Myocyte (in vitro differentiated cells): ENCODE data around the gene CYSLTR2. TPM values are rescaled to one million over a fixed set of nuclear protein-coding genes. Genes with fewer than 3 reads are reported as not detected.

ENCODE experiments used
- DNase-seq: peaks from one replicate; pipeline ENCODE4 v3.0.0-alpha.2; 2012; ENCODE audit warnings: low read depth
- polyA plus RNA-seq: library from polyadenylated mRNA; unstranded; fragments of >200 nt; gene quantifications from one replicate; pipeline ENCODE4 v1.2.1, GENCODE V29; 2012; ENCODE audit warnings: missing spikeins
- total RNA-seq: library from RNA; depleted of rRNA; stranded (reverse); fragments of >200 nt; gene quantifications from 2 replicates; pipeline ENCODE4 v1.2.3, GENCODE V29; 2014

CYSLTR2 gene, protein sequence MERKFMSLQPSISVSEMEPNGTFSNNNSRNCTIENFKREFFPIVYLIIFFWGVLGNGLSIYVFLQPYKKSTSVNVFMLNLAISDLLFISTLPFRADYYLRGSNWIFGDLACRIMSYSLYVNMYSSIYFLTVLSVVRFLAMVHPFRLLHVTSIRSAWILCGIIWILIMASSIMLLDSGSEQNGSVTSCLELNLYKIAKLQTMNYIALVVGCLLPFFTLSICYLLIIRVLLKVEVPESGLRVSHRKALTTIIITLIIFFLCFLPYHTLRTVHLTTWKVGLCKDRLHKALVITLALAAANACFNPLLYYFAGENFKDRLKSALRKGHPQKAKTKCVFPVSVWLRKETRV
- not detected in 2 replicates for total RNA-seq
- not detected for polyA plus RNA-seq

DNA sequence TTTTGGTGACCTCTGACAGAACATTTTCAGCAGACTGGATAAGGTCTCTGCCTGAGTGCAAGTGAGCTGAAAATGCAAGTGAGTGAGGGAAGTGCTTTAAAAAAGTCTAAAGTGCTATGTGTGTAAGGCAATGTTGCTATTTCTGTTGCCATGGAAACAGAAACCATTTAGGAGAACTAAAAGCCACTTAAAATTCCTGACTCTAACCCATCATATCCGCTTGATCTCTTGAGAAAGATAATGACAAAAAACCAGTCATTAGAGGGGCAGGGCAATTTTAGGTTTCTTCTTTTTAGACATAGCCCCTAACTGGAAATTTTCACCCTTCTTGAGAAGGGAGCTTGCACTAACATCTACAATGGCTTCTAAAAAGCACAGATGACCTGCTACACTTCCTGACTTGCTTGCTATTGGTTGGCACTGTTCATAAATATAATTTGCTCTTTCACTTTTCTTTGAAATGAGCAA is at the start of gene CYSLTR2:
Gene CYSLTR2 (plus strand): TSS at position 458 of the 468 bp plus-strand sequence. CDS start 52,889 bp downstream, outside the sequence.
- DNase-seq, result peak; percentile 39

DNA sequence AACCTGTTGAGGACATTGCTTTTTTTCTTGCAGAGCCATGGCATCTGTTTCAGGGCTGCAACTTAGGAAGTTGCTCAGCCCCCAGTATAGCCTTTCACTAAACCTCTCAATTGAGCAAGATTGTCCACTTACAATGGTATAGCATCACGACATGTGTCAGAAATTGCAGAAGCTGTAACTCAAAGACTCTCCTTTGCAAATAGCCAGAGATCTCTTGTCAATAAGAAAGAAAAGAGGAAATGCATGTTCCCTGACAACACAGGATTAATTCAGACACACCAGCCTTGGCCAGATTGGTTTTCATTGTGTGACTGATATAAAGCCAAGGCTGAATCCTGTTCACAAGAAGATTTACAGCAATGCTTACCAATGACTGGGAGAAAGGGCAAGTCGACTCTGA is 38.7 kb upstream of the CYSLTR2 start:
- no peak for DNase-seq

DNA sequence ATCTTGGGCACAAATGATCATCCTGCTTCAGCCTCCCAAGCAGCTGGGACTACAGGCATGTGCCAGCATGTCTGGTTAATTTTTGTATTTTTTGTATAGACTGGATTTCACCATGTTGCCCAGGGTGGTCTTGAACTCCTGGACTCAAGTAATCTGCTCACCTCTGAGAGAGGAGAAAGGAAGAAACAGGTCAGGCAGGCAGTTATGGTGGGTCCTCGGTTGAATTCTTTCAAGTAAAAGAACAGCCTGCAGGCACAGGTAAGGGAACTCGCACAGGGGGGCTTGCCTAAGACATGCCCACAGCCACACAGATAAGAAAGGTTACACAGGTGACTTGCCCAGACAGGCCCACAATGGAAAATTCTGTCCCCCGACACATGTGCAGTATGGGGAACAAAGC is 34.8 kb upstream of the CYSLTR2 start:
- DNase-seq, result no peak

DNA sequence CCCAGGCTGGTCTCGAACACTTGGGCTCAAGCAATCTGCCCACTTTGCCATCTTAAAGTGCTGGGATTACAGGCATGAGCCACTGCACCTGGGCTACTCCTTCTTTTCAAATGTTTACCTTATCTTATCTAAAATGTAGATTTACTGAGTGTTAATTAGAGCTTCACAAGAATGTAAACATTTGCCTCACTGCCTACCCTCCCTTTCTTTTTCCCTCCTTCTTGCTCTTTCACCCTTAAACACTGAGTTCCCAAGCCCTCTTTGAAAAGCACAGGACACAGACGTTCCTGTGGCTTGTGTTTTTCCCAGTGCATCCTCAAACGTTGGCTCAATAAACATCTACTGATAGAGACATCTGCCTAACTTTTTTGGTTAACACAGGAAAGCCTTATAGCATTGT is 32.7 kb upstream of the CYSLTR2 start:
- no peak for DNase-seq

DNA sequence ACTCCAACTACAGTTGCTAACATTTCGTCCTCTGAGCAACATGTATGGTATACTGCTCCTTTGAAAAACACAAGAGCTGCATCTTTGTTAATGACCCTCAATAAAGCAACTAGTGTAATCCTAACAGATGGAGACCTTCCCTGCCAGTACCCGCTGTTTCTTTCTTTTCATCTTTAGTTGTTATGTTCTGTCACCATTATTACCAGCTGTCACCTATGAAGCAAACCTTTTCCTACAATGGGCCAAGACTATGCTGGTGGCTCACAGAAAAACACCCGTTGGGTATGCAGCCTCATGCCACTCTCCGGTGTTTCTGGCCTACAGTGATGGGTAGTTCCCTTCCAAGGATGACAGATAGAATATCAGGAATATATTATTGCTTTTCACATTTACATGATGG is 29.7 kb upstream of the CYSLTR2 start:
- no peak for DNase-seq

DNA sequence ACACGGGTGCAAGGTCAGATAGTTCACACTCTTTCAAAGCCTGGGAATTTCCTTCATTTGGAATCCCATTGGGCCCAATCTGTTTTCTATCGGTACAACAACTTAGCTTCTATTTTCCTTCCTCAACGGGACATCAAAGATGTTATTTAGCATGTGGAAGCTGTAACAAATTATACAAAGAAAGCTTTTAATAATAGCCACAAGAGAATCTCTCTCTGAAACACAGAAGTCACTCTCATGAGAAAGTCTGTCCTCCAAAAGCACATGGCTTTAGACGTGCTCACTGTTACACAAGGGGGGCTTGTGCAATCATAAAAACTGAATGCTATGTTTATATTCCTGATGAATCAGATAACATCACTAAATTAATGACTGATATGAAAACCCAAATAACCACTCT is 28.9 kb upstream of the CYSLTR2 start:
- DNase-seq, result no peak

DNA sequence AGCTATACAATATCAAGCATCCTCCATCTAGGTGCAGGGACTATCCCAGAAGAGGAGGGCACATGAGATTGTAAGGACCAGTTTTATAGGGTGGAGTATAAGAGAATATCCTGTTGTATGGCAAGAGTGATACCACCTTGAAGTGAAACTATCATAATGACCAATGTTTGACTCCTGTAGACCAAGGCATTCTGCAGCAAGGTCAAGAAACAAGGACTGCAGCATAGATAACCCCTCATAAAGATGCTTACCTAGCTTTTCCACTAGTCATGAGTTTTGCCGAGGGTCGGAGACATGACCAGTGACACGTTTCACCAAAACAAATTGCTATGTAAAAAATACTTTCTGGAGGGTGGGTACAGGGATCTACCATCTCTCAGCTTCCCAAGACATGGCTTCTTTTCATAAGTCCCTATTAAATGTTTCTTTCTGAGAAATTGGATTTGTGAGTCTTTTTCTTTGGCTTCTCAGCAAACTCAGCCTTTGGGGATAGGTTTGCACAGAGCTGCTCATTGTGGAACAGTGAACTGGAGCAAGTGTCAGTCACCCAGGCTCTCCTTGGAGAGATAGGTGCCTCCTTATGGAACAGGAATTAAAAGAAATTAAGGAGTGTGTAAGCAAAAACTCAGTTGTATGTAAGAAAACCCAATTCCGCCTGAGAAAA is 28.2 kb upstream of the CYSLTR2 start:
- DNase-seq, result no peak

DNA sequence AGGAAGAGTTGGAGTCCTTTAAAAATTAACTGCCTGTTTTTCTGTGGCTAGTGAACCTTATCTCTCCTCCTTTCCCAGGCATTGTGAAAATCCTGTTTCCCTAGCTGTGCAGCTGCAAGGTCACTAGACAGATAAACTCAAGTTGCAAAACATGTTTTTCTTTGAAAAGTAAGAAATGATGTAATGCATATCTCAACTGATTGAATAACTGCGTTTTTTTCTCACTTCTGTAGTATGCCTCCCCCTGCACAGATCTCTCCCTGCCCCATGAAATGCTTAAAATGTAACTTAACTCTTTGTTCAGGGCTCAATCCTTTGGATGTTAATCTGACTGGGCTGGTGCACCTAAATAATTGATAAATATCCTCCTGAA is 27.7 kb upstream of the CYSLTR2 start:
- no peak for DNase-seq

DNA sequence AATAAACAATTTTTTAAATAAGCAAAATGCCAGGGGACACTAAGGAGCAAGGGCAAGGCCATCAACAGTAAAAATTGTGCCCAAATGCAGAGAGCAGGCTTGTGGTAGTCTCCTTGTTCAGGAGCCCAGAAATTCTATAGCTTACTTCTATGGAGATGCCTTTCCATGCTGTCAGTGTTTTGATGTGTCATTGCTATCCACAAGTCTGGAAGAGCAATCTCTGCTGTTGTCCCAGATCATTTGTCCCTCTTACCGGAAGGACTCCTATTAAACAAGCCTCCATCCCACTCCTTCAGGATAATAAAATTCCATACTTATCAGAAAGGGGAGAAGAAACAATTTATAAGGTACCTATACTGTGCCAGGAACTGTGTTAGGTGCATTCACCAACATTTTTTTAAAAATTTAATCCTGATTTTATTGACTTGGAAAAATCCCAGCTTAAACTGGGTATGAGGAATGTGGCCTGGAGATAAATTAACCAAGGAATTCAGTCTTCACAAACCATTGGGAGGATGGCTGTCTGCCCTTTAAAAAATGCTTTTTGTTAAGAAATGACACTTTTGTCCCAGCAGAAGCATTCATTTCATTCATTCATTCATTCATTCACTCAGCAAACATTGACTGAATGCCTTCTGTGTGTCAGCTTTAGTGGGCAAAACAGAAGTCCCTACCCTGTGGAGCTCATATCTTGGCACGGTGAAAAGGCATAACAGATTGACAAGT is 26.8 kb upstream of the CYSLTR2 start:
- no peak for DNase-seq

DNA sequence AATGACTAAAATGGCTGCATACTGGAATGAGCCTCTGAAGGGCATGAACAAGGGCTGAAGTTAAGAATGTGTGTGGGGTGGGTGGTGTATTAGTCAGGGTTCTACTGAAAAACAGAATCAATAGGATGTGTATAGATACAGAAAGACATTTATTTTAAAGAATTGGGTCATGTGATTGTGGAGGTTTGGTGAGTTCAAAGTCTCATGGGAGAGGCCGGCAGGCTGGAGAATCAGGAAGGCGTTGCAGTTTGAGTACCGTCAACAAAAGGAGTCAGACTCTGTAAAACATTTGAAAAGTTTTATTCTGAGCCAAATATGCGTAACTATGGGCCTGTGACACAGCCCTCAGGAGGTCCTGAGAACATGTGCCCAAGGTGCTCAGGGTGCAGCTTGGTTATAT is 24.5 kb upstream of the CYSLTR2 start:
- no peak for DNase-seq

DNA sequence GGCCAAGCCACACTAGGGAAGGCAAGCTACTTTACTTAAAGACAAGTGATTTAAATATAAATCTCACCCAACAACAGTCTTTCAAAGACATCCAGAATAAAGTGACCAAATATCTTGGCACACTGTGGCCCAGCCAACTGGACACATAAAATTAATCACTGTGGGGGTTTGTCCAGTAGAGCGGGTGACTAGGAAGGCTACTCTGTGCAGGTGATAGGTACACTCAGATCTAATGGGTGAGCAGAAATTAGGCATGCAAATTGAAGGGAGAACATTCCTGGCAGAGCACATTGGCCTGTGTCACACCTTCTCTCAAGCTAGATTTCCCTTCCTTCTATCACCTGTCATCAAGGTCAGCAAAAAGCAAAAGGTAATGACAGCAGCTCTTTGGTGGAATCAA is 23.4 kb upstream of the CYSLTR2 start:
- DNase-seq, result no peak

DNA sequence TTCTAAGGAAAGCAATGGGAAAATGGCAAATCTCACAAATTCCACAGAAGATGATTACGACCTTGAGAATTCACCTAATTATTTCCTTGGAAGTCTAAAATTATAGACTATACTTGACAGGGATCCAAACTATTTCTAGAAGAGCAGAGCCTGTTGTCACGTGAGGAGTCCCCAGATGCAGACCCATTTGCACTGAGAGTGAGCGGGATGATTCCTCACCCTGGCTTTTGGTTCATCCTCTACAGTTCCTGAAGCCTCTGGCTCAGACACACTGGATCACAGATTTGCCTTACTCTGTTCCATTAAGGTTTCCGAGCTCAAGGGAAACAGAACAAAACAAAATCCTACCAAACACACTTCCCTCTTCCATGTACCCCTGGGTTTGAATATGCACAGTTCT is 23.0 kb upstream of the CYSLTR2 start:
- no peak for DNase-seq

DNA sequence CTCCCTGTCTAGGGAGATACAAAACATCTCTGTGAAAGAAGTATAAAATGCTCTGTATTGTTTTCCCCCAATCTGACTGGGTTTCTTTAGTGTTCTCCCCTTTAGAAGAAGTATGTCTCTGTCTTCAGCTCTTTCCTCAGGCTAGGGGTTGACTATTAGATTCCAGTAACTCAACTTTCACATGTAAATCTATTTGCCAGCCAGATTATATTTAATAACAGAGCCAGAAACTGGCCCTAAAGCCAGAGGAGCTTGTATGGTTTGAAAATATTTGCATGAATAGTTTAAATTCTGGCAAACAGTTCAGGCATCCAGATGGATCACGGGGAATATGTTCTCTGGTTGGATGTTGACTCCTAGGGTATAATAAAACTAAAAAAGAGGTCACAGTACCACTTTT is 22.3 kb upstream of the CYSLTR2 start:
- no peak for DNase-seq

DNA sequence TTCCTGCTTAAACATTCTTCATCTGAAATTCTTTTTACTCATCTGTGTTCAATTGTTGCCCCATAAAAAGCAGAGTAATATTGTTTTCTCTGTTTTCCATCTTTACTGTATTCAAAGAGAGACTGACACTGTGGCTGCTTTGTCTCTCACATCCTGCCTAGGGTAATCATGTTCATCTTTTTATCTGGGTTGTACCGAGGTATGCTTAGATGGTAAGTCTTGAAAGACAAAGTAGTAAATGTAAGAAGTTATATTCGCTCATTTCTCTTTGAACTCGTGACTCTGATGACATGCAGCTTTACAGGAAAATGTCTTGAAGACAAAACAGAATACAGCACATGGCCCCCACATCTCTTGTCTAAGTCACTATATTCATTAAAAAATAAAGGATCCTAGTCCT is 20.0 kb upstream of the CYSLTR2 start:
- no peak for DNase-seq

DNA sequence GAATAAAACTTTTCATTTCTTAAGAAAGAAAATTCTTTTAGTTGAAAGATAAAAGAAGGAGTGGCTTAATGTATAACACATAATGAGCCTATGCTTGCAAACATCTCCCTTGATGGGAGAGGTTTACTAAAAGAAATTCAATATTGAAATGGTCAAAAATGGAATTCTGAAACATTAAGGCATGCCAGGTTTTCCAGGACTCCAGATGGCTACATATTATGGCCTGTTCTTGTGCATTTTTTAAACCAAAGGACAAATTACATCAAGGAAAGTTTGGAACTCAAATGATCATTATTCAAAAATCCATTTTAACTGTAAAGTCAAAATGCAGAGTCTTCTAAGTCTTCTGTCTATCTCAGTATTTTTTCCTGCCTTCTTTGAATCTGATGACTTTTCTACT is 19.1 kb upstream of the CYSLTR2 start:
- DNase-seq, result no peak

DNA sequence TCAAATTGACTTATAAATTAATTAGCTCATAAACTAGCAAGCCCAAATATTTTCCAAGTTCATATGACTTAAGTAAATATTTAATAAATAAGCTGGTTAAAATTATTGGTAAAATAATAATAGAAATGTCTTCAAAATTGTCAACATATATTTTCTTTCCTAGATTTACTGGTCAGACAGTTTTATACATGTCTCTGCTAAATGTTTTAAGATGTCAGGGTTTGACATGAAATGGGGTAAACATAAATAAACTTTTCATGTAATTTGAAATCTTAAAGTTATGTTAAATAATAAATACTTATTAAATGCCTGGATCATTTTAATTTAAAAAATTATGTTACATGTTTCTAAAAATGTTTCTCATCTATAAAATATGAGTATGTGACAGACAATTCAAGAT is 18.3 kb upstream of the CYSLTR2 start:
- no peak for DNase-seq

DNA sequence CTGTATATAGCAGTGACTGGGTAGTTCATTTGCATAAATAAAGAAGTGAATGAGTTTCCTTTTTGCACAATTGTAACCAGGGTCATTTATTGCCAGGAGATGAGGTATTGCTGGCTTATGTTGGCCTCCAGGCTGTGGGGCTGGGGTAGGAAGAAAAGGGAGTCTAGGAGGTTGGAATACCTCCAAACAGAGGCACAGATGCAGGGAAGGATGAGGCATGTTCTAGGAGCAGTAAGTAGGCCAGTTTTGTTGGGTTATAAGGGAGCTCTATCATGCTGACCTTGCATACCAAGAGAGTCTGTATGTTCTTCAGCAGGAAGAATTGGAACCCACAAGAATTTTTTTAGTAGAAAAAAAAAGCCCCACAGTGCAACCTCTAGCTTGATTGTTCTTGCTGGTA is 17.2 kb upstream of the CYSLTR2 start:
- DNase-seq, result no peak

DNA sequence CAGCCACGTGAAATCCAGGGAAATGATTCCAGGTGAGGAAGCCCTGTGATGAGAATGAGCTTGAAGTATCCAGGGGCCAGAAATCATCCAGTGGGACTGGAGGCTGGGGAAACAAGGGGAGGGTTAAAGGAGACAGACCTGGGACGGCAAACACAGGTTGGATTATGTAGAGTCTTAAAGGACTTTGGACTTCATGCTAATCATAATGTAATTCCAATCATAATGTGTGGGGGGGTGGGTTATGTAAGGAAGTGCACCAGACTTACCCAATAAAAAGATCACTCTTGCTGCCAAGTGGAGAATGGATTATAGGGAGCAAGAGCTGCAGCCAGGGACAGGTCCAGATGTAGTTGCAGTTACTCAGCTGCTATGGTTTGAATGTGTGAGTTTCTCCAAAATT is 16.1 kb upstream of the CYSLTR2 start:
- no peak for DNase-seq

DNA sequence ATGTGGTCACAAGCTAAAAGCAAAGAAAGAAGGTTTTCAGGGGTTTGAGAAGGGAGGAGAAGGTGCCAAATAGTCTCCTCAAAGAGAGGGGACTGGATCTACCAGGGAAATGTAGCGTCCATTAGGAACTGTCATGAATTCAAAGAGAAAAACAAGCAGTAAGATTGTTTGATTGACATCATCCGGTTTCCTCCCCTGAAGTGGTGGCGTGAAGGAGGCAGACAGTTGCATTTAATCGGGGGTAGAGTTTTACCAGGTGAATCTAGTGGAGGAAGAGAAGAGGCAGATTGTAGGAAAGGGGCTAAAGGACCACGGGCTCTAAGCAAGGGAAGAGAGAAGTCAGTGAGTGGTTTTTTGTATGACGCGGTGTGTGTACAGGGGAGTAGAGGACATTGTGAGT is 13.0 kb upstream of the CYSLTR2 start:
- no peak for DNase-seq

DNA sequence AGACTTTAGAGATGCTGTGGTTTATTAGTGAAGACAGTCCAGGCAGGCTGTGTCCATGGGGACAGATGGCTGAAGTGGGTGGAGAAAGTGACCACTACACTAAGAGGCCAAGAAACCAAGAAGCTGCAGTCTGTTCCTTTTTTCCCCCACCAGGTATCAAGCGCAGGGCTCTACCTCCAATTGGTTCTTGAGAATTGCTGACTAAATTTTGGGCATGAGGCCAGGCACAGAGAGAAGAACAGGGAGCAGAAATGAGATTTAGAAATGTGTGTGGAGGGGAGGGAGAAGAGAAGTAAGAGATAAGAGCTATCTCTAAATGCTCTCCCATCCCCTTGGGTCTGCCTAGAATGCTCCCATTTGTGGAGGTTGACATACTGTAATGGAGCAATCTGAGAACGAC is 12.3 kb upstream of the CYSLTR2 start:
- DNase-seq, result no peak

DNA sequence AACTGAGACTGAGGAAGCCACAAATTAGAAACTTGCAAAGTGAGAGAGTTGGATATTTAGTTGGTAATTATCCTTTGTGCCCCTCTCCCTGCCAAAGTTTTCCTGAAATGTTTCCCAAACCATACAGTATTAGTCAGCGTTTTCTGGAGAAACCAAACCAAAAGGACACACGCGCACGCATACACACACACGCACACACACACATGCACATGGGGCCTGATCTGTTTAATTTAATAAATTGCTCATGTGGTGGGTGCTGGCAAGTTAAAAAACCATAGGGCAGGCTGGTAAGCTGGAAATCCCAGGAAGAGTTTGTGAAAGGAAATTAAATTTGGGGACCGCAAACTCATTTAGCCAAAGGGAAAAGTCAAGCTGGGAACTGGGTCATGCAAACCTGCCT is 11.7 kb upstream of the CYSLTR2 start:
- no peak for DNase-seq

DNA sequence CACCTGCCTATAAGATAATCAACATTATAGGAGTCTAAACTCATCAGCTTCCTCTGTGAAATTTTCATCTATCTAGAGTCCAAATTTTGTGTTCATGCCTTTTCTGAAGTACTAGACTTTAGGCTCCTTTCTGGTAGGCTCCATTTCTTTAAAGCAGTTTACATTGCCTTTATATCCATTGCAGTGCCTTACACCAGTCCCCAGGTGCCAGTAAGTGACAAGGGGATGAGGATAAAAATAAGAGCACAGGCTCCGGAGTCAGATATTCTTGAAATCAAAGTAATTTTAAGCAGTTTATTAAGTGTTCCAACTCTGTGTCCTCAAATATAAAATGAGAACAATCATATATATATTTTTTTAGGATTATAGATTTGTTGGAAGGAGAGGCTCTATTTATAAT is 10.6 kb upstream of the CYSLTR2 start:
- DNase-seq, result no peak
